ENCODE results near the gene GID8.

Gene GID8

DNA sequence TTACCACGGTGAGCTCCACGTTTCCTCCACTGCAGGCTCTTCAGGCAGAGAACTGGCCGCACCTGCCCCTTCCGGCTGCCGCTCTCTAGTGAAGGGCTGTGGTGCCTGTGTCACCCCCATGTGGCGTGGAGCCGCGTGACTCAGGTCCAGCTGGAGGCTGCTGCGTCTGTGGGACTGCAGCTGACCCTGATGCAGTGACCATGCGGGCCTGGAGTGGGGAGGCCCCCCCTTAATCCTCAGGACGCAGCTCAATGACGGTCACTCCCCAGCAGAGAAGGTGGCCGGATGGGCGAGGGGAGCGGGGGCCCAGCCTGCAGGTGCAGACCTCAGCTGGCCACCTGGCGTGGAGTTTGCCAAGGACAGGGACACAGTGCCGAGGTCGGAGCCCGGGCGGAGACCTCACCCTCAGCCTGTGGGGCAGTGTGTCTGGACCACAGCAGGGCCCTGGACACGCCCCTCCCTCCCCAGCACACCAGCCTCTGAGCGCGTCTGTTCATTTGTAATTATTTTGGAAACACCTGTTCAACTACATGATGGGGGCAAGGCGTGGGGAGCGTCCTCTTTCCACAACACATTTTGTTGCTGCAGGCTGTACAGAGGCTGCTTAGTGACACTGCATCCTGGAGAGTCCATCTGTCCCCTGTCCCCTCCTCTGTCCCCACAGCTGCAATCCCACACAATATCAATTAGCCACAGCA, 58.1 kb downstream of the GID8 start:
- peaks cover 88% of the 10 kb centered on the region for H3K27me3 Mint-ChIP-seq
- H3K4me1 Mint-ChIP-seq = peaks cover 4% of the 10 kb centered on the region
- H3K9me3 Mint-ChIP-seq = no peaks in the 10 kb centered on the region
- ATAC-seq = no peak
- no peaks in the 10 kb centered on the region for H3K36me3 Mint-ChIP-seq
- no peak overlapping the region for H3K27ac Mint-ChIP-seq
- H3K4me3 Mint-ChIP-seq = no peak overlapping the region

DNA sequence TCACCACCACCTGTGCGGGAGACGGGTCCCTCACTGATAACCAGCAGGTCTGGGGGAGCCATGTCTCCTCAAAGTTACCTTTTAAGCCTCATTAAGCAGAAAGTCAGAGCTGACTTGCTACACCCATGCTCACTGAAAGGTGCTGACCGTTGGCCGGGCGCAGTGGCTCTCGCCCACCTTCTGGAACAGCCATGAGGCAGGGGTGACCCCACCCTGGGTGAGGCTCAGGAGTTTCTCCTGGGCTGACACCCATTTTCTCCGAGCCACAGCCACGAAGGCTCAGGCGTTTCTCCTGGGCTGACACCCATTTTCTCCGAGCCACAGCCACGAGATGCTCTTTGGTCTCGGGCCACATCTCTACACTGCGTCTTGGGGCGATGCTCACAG, 58.6 kb downstream of the GID8 start:
- H3K9me3 Mint-ChIP-seq = no peaks in the 10 kb centered on the region
- H3K4me3 Mint-ChIP-seq = no peak overlapping the region
- H3K36me3 Mint-ChIP-seq = no peaks in the 10 kb centered on the region
- ATAC-seq = no peak
- H3K4me1 Mint-ChIP-seq = no peaks in the 10 kb centered on the region
- no peak overlapping the region for H3K27ac Mint-ChIP-seq
- H3K27me3 Mint-ChIP-seq = peaks cover 89% of the 10 kb centered on the region

DNA sequence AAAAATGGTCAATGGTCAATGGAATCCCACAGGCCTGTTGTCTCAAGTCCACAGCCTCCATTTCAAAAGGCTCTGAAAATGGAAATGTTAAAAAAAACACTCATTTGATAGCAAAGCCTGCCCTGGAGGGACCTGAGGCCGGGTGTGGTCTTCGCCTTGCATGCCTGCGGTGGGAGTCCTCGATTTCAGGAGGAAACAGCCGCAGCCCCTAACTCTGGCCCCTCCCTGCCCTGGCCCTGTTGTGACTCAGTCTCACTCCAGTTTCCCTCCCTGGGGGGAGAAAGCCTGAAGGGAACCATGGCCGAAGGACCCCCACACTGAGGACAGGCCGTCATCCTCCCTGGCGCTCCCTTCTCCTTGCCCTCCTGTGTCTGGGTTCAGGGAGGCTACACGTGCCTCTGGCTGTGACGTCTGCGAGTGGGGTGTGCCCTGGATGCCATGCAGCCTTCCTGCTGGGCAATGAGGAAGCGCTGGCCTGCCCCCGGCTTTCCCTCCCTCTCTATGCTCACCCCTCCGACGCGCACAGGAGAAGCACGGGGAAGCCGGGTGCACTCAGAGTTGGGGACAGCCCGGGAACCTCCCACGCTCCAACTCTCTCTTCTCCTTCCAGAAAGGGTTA, 59.6 kb downstream of the GID8 start:
- Mint-ChIP-seq H3K27me3 (peaks cover 94% of the 10 kb centered on the region), H3K4me3 (no peak overlapping the region)
- ATAC-seq = no peak

More for the DNA sequence above, 59.6 kb downstream of the GID8 start:
- Mint-ChIP-seq H3K9me3 (no peaks in the 10 kb centered on the region), H3K27ac (no peak overlapping the region), H3K36me3 (no peaks in the 10 kb centered on the region), H3K4me1 (no peaks in the 10 kb centered on the region)

All from stimulated activated memory B cell treated with anti-CD40 and anti-IgM and Interleukin-4, amounts not matched to agents 10 μg/mL and 1 μg/mL and 100 μg/mL, for 72 hours (primary cell).